Endothelial cell (in vitro differentiated cells): ENCODE results near the gene ZNF263. TPM values are rescaled to one million over a fixed set of nuclear protein-coding genes. Genes with fewer than 3 reads are reported as not detected.

Experiments
- DNase-seq: peaks from one replicate; pipeline ENCODE4 v3.0.0; 2021; ENCODE audit warnings: low spot score
- H3K27ac Mint-ChIP-seq: one replicate; pipeline ENCODE4 v1.8.0; 2021; ENCODE audit warnings: mixed read lengths, inconsistent platforms; ENCODE audit not compliant: unreplicated experiment
- H3K27me3 Mint-ChIP-seq: one replicate; pipeline ENCODE4 v1.8.0; 2021; ENCODE audit warnings: mild to moderate bottlenecking, moderate library complexity, mixed read lengths, inconsistent platforms; ENCODE audit not compliant: unreplicated experiment
- H3K36me3 Mint-ChIP-seq: one replicate; pipeline ENCODE4 v1.8.0; 2021; ENCODE audit warnings: mild to moderate bottlenecking, low read depth, mixed read lengths, inconsistent platforms; ENCODE audit not compliant: unreplicated experiment
- H3K4me1 Mint-ChIP-seq: one replicate; pipeline ENCODE4 v1.8.0; 2021; ENCODE audit warnings: mild to moderate bottlenecking, mixed read lengths, inconsistent platforms; ENCODE audit not compliant: unreplicated experiment
- H3K4me3 Mint-ChIP-seq: one replicate; pipeline ENCODE4 v1.8.0; 2021; ENCODE audit warnings: mild to moderate bottlenecking, mixed read lengths, inconsistent platforms; ENCODE audit not compliant: unreplicated experiment
- H3K9me3 Mint-ChIP-seq: one replicate; pipeline ENCODE4 v1.8.0; 2021; ENCODE audit warnings: mixed read lengths, inconsistent platforms; ENCODE audit not compliant: unreplicated experiment
- CTCF ChIP-seq: fragments of 200-600 bp; sonication (generic); IDR thresholded peaks from one replicate; pipeline ENCODE4 v1.5.0; 2021; ENCODE audit warnings: antibody characterized with exemption; ENCODE audit not compliant: unreplicated experiment
- total RNA-seq: library from RNA; stranded (reverse); fragmentation: NEBNext Ultra II Directional; extraction: Animal tissue kit (Norgen Biotek cat#: 25700); gene quantifications from one replicate; pipeline ENCODE4 v1.2.1, GENCODE V29; 2021; ENCODE audit not compliant: unreplicated experiment

Gene ZNF263
- total RNA-seq, 1 donor from 2014 or later: 43.7 TPM

- no peak for DNase-seq
- Mint-ChIP-seq H3K4me3 (peak overlapping the region; percentile 96), H3K36me3 (peaks cover 52% of the 10 kb centered on the region), H3K4me1 (peaks cover 15% of the 10 kb centered on the region), H3K27me3 (peaks cover 22% of the 10 kb centered on the region), H3K27ac (no peak overlapping the region), H3K9me3 (peaks cover 18% of the 10 kb centered on the region)
- no peak for TF ChIP-seq CTCF
Observed at GRCh38 chr16:3285131-3285530, 1.8 kb downstream of the ZNF263 start.

GRCh38 chr16:3289998-3290673 lies 6.8 kb downstream of the ZNF263 start:
- no peak for TF ChIP-seq CTCF
- Mint-ChIP-seq H3K27me3 (peaks cover 11% of the 10 kb centered on the region), H3K36me3 (peaks cover 87% of the 10 kb centered on the region), H3K4me1 (peaks cover 2% of the 10 kb centered on the region), H3K4me3 (peak overlapping the region; percentile 89), H3K9me3 (peaks cover 46% of the 10 kb centered on the region), H3K27ac (no peak overlapping the region)
- no peak for DNase-seq

GRCh38 chr16:3292604-3293003 lies 9.3 kb downstream of the ZNF263 start:
- Mint-ChIP-seq H3K36me3 (peaks cover 83% of the 10 kb centered on the region), H3K4me3 (peak overlapping the region; percentile 72), H3K27ac (no peak overlapping the region), H3K4me1 (no peaks in the 10 kb centered on the region), H3K9me3 (peaks cover 48% of the 10 kb centered on the region), H3K27me3 (peaks cover 15% of the 10 kb centered on the region)
- DNase-seq: no peak
- TF ChIP-seq CTCF: no peak

GRCh38 chr16:3295209-3295608 lies 11.9 kb downstream of the ZNF263 start:
- Mint-ChIP-seq H3K27ac (no peak overlapping the region), H3K27me3 (peaks cover 15% of the 10 kb centered on the region), H3K9me3 (peaks cover 37% of the 10 kb centered on the region), H3K36me3 (peaks cover 77% of the 10 kb centered on the region), H3K4me1 (no peaks in the 10 kb centered on the region), H3K4me3 (no peak overlapping the region)
- no peak for TF ChIP-seq CTCF
- no peak for DNase-seq

GRCh38 chr16:3295783-3296182 lies 12.5 kb downstream of the ZNF263 start:
- Mint-ChIP-seq H3K4me1 (no peaks in the 10 kb centered on the region), H3K27me3 (peaks cover 15% of the 10 kb centered on the region), H3K9me3 (peaks cover 31% of the 10 kb centered on the region), H3K4me3 (peak overlapping the region; percentile 57), H3K27ac (no peak overlapping the region), H3K36me3 (peaks cover 77% of the 10 kb centered on the region)
- no peak for DNase-seq
- TF ChIP-seq CTCF: no peak
